EH (cell line): ENCODE results near the gene PTPRN2.
"Not testable (repeated sequence)": the region's sequence is repeated elsewhere in the genome, so short reads cannot be mapped to it uniquely, and the experiment has no call there.

ENCODE experiments used
- DNase-seq: peaks from one replicate; pipeline ENCODE4 v3.0.0-alpha.2; 2015; ENCODE audit warnings: low read depth

PTPRN2 gene

GRCh38 chr7:157734676-157735640 is 852.7 kb downstream of the PTPRN2 start:
- DNase-seq, result no peak

- not testable (repeated sequence) for DNase-seq
These were observed 853.7 kb downstream of the PTPRN2 start for GRCh38 chr7:157733760-157734395.

GRCh38 chr7:157731126-157731525 is 856.5 kb downstream of the PTPRN2 start:
- no peak for DNase-seq

- no peak for DNase-seq
These were observed 857.0 kb downstream of the PTPRN2 start for GRCh38 chr7:157730614-157731013.

- no peak for DNase-seq
These were observed 858.1 kb downstream of the PTPRN2 start for GRCh38 chr7:157729566-157729965.

- DNase-seq, result no peak
These were observed 859.5 kb downstream of the PTPRN2 start for GRCh38 chr7:157727964-157728615.

- no peak for DNase-seq
These were observed 860.9 kb downstream of the PTPRN2 start for GRCh38 chr7:157726764-157727163.

- DNase-seq, result not testable (repeated sequence)
These were observed 862.3 kb downstream of the PTPRN2 start for GRCh38 chr7:157725312-157725711.

- DNase-seq, result no peak
These were observed 864.4 kb downstream of the PTPRN2 start for GRCh38 chr7:157723205-157723604.

- DNase-seq, result no peak
These were observed 865.2 kb downstream of the PTPRN2 start for GRCh38 chr7:157722137-157723060.

GRCh38 chr7:157721468-157722136 is 866.0 kb downstream of the PTPRN2 start:
- no peak for DNase-seq

GRCh38 chr7:157719705-157720655 is 867.6 kb downstream of the PTPRN2 start:
- no peak for DNase-seq

- no peak for DNase-seq
These were observed 868.5 kb downstream of the PTPRN2 start for GRCh38 chr7:157719008-157719682.

GRCh38 chr7:157718303-157719007 is 869.2 kb downstream of the PTPRN2 start:
- no peak for DNase-seq

- DNase-seq, result no peak
These were observed 870.1 kb downstream of the PTPRN2 start for GRCh38 chr7:157717211-157718174.

- DNase-seq, result no peak
These were observed 871.7 kb downstream of the PTPRN2 start for GRCh38 chr7:157715938-157716280.
